Astrocyte of the cerebellum (primary cell): Measurements from ENCODE around the gene SEC23IP.

Source experiments
- DNase-seq: peaks from one replicate; pipeline ENCODE4 v3.0.0-alpha.2; 2011; ENCODE audit warnings: low read depth
- H3K4me3 ChIP-seq: 2 replicates; pipeline ENCODE4 v1.5.1; 2011; ENCODE audit warnings: mild to moderate bottlenecking, low read depth, low read length, moderate library complexity
- CTCF ChIP-seq: IDR thresholded peaks from 2 replicates; pipeline ENCODE4 v1.5.1; 2012; ENCODE audit warnings: low read length, low read depth, moderate library complexity, mild to moderate bottlenecking; ENCODE audit errors: missing control alignments
- in situ Hi-C: cut with HindIII; loops from 2 replicates; pipeline ENCODE4 v1.10.0; 2017; ENCODE audit warnings: low sequenced_read_pairs

SEC23IP gene

GRCh38 chr10:119991066-119991465 is 98.5 kb downstream of the SEC23IP start:
- H3K4me3 ChIP-seq: no peak overlapping the region
- TF ChIP-seq CTCF: no peak
- in situ Hi-C loops: no loop called here
- DNase-seq: no peak

- H3K4me3 ChIP-seq: no peak overlapping the region
- no peak for TF ChIP-seq CTCF
- in situ Hi-C loops: no loop called here
- no peak for DNase-seq
Observed at GRCh38 chr10:119991816-119992215, 99.3 kb downstream of the SEC23IP start.
